ENCODE results near the gene WDR91. TPM values are rescaled to one million over a fixed set of nuclear protein-coding genes. Genes with fewer than 3 reads are reported as not detected.

Gene WDR91
- total RNA-seq, 1 donor from 2014 or later = 5.5 TPM

DNA sequence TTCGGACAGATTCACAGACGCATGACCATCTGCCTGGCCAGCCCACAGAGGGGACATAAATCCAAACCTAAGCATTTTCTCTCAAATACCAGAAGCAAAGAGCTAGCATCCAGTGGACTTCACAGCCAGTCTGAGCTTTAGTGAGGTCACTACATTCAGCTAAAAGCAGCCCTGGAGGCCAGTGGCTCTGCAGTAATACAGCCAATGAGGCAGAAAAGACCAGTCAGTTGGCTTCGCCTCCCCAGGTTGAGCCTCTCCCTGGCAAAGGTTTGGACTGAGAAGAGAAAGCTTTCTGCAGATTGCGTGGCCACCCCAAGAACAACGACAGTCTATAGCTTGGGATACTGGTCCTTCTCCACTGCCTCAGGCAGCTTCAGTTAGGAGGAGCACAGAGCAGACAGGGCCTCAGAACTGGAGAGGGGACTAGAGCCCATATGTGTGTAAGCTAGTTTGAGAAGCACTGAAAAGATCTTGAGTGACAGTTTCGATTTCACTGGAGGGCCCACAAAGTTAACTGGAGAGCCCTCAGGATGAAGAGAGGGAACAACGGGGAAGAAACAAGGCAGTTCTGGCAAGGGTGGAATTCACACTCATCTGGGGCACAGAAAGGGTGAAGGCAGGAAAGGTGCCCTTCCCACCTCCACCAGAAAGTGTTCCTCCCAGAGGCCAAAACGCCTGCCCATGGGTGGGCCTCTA, 3.8 kb downstream of the WDR91 start:
- H3K9ac ChIP-seq (ENCODE audit: low read length) = no peak overlapping the region
- H3K9me3 ChIP-seq (ENCODE audit: insufficient read depth, low read depth, low read length) = no peaks in the 10 kb centered on the region
- H2AFZ ChIP-seq (ENCODE audit: low read depth, low read length) = no peak overlapping the region
- Mint-ChIP-seq H3K36me3 (ENCODE audit: low read depth, unreplicated experiment) (peaks cover 10% of the 10 kb centered on the region), H3K4me3 (ENCODE audit: unreplicated experiment) (no peak overlapping the region), H3K27me3 (ENCODE audit: low read depth, unreplicated experiment) (no peaks in the 10 kb centered on the region), H3K4me1 (ENCODE audit: low read depth, unreplicated experiment) (peaks cover 13% of the 10 kb centered on the region), H3K27ac (ENCODE audit: unreplicated experiment) (no peak overlapping the region), H3K9me3 (ENCODE audit: unreplicated experiment) (no peaks in the 10 kb centered on the region)
- H3K36me3 ChIP-seq (ENCODE audit: insufficient read depth, low read length) = peaks cover 5% of the 10 kb centered on the region
- no peak overlapping the region for H3K27ac ChIP-seq (ENCODE audit: low read depth, low read length)
- H4K20me1 ChIP-seq (ENCODE audit: insufficient read depth, low read length) = peaks cover 20% of the 10 kb centered on the region
- H3K27me3 ChIP-seq (ENCODE audit: insufficient read depth, low read length) = no peaks in the 10 kb centered on the region
- H3K79me2 ChIP-seq (ENCODE audit: insufficient read depth, low read length) = peaks cover 16% of the 10 kb centered on the region
- FAIRE-seq = no peak
- H3K4me3 ChIP-seq (ENCODE audit: insufficient read depth, low read depth, low read length) = no peak overlapping the region
- H3K4me1 ChIP-seq (ENCODE audit: insufficient read depth, low read length) = peaks cover 29% of the 10 kb centered on the region
- no peak overlapping the region for H3K4me2 ChIP-seq (ENCODE audit: low read length)
- DNase-seq (ENCODE audit: low read depth) = no peak
- no peak for TF ChIP-seq EZH2 (IDR thresholded peaks at IDR 0.05; ENCODE audit: insufficient read depth, low read length)
- TF ChIP-seq, protein P1, sequence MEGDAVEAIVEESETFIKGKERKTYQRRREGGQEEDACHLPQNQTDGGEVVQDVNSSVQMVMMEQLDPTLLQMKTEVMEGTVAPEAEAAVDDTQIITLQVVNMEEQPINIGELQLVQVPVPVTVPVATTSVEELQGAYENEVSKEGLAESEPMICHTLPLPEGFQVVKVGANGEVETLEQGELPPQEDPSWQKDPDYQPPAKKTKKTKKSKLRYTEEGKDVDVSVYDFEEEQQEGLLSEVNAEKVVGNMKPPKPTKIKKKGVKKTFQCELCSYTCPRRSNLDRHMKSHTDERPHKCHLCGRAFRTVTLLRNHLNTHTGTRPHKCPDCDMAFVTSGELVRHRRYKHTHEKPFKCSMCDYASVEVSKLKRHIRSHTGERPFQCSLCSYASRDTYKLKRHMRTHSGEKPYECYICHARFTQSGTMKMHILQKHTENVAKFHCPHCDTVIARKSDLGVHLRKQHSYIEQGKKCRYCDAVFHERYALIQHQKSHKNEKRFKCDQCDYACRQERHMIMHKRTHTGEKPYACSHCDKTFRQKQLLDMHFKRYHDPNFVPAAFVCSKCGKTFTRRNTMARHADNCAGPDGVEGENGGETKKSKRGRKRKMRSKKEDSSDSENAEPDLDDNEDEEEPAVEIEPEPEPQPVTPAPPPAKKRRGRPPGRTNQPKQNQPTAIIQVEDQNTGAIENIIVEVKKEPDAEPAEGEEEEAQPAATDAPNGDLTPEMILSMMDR (IDR thresholded peaks at IDR 0.05; ENCODE audit: insufficient read depth, low read depth, low read length) = no peak

- TF ChIP-seq, protein P1 (IDR thresholded peaks at IDR 0.05; ENCODE audit: insufficient read depth, low read depth, low read length) = no peak
- TF ChIP-seq EZH2 (IDR thresholded peaks at IDR 0.05; ENCODE audit: insufficient read depth, low read length) = no peak
- no peak overlapping the region for H3K4me3 Mint-ChIP-seq (ENCODE audit: unreplicated experiment)
These were observed 4.4 kb downstream of the WDR91 start for GRCh38 chr7:135206941-135207391.

GRCh38 chr7:135205850-135206249, 5.5 kb downstream of the WDR91 start:
- no peaks in the 10 kb centered on the region for H3K9me3 Mint-ChIP-seq (ENCODE audit: unreplicated experiment)
- TF ChIP-seq EZH2 (IDR thresholded peaks at IDR 0.05; ENCODE audit: insufficient read depth, low read length) = no peak
- TF ChIP-seq, protein P1 (IDR thresholded peaks at IDR 0.05; ENCODE audit: insufficient read depth, low read depth, low read length) = no peak
- Histone ChIP-seq H2AFZ (ENCODE audit: low read depth, low read length) (no peak overlapping the region), H3K27me3 (ENCODE audit: insufficient read depth, low read length) (no peaks in the 10 kb centered on the region), H3K4me2 (ENCODE audit: low read length) (no peak overlapping the region), H4K20me1 (ENCODE audit: insufficient read depth, low read length) (peaks cover 20% of the 10 kb centered on the region), H3K4me1 (ENCODE audit: insufficient read depth, low read length) (peaks cover 31% of the 10 kb centered on the region), H3K79me2 (ENCODE audit: insufficient read depth, low read length) (peaks cover 14% of the 10 kb centered on the region), H3K9me3 (ENCODE audit: insufficient read depth, low read depth, low read length) (no peaks in the 10 kb centered on the region), H3K36me3 (ENCODE audit: insufficient read depth, low read length) (peaks cover 5% of the 10 kb centered on the region), H3K4me3 (ENCODE audit: insufficient read depth, low read depth, low read length) (no peak overlapping the region), H3K9ac (ENCODE audit: low read length) (no peak overlapping the region), H3K27ac (ENCODE audit: low read depth, low read length) (no peak overlapping the region)
- peaks cover 22% of the 10 kb centered on the region for H3K4me1 Mint-ChIP-seq (ENCODE audit: low read depth, unreplicated experiment)
- peaks cover 10% of the 10 kb centered on the region for H3K36me3 Mint-ChIP-seq (ENCODE audit: low read depth, unreplicated experiment)
- no peak overlapping the region for H3K27ac Mint-ChIP-seq (ENCODE audit: unreplicated experiment)
- H3K4me3 Mint-ChIP-seq (ENCODE audit: unreplicated experiment) = no peak overlapping the region
- FAIRE-seq (no peak), DNase-seq (ENCODE audit: low read depth) (no peak)
- H3K27me3 Mint-ChIP-seq (ENCODE audit: low read depth, unreplicated experiment) = no peaks in the 10 kb centered on the region

More at GRCh38 chr7:135206941-135207391, 4.4 kb downstream of the WDR91 start:
- H3K79me2 ChIP-seq (ENCODE audit: insufficient read depth, low read length) = peaks cover 16% of the 10 kb centered on the region
- H3K36me3 Mint-ChIP-seq (ENCODE audit: low read depth, unreplicated experiment) = peaks cover 10% of the 10 kb centered on the region
- H2AFZ ChIP-seq (ENCODE audit: low read depth, low read length) = no peak overlapping the region
- no peaks in the 10 kb centered on the region for H3K27me3 ChIP-seq (ENCODE audit: insufficient read depth, low read length)
- peaks cover 20% of the 10 kb centered on the region for H4K20me1 ChIP-seq (ENCODE audit: insufficient read depth, low read length)
- H3K9ac ChIP-seq (ENCODE audit: low read length) = no peak overlapping the region
- H3K4me1 Mint-ChIP-seq (ENCODE audit: low read depth, unreplicated experiment) = peaks cover 17% of the 10 kb centered on the region
- H3K4me3 ChIP-seq (ENCODE audit: insufficient read depth, low read depth, low read length) = no peak overlapping the region
- no peaks in the 10 kb centered on the region for H3K9me3 Mint-ChIP-seq (ENCODE audit: unreplicated experiment)
- no peaks in the 10 kb centered on the region for H3K27me3 Mint-ChIP-seq (ENCODE audit: low read depth, unreplicated experiment)
- H3K9me3 ChIP-seq (ENCODE audit: insufficient read depth, low read depth, low read length) = no peaks in the 10 kb centered on the region
- no peak for FAIRE-seq
- no peak overlapping the region for H3K27ac ChIP-seq (ENCODE audit: low read depth, low read length)
- DNase-seq (ENCODE audit: low read depth) = no peak
- H3K4me1 ChIP-seq (ENCODE audit: insufficient read depth, low read length) = peaks cover 29% of the 10 kb centered on the region
- no peak overlapping the region for H3K27ac Mint-ChIP-seq (ENCODE audit: unreplicated experiment)
- peaks cover 5% of the 10 kb centered on the region for H3K36me3 ChIP-seq (ENCODE audit: insufficient read depth, low read length)
- H3K4me2 ChIP-seq (ENCODE audit: low read length) = no peak overlapping the region

Measured in astrocyte (in vitro differentiated cells and primary cell).